ENCODE results near the gene RANBP10. TPM values are rescaled to one million over a fixed set of nuclear protein-coding genes. Genes with fewer than 3 reads are reported as not detected.

RANBP10 gene
- total and polyA plus RNA-seq, 10 of the 15 experiments (the other 5 are each of a cell fraction or from before 2014, with no cell fraction given): 1.2 to 20.4 (median 10.8) TPM

DNA sequence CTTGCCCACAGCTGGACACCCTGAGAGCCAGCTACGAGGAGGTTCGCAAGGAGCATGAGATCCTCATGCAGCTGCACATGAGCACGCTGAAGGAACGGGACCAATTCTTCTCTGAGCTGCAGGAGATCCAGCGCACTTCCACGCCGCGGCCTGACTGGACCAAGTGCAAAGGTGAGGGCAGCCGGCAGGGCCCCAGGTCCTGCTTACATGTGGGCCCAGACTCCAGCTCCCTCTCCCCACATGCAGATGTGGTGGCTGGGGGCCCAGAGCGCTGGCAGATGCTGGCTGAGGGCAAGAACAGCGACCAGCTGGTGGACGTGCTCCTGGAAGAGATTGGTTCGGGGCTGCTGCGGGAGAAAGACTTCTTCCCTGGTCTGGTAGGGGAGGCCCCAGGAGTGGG lies 19.5 kb upstream of the RANBP10 start:
- intact Hi-C loops (cut with micrococcal nuclease; ENCODE audit: unreplicated experiment): no loop called here
- H3K4me3 ChIP-seq: no peak overlapping the region
- no peaks in the 10 kb centered on the region; the same call in 1 of the 2 replicates for H4K20me1 ChIP-seq (ENCODE audit: control insufficient read depth, insufficient read depth)
- in situ Hi-C loops (cut with MboI): no loop called here
- H3K9me3 ChIP-seq (replicated peaks; ENCODE audit: control insufficient read depth, insufficient read depth, low read length): no peaks in the 10 kb centered on the region
- H3K27ac ChIP-seq (ENCODE audit: control insufficient read depth, insufficient read depth): no peak overlapping the region
- peaks cover 3 to 4% of the 10 kb centered on the region in 2 experiments; a peak in 3 of 4 replicates for H3K36me3 ChIP-seq (ENCODE audit: control insufficient read depth in 2 of 2, insufficient read depth in 2 of 2, low read length in 1 of 2)
- ATAC-seq (no peak), DNase-seq (ENCODE audit: low read depth, low spot score) (no peak), FAIRE-seq (no peak)
- H3K4me1 ChIP-seq (ENCODE audit: control insufficient read depth, insufficient read depth, low read length): no peaks in the 10 kb centered on the region
- no peaks in the 10 kb centered on the region for H3K27me3 ChIP-seq (replicated peaks in 1 of 2; ENCODE audit: control insufficient read depth in 2 of 2, insufficient read depth in 2 of 2, low read length in 1 of 2)
- ChIA-PET CTCF (interaction anchor here (0.6 to 3.1 kb wide), 2 partner anchors 10 to 16 kb away, joined by 3 to 20 read pairs; no protein-coding TSS in a partner anchor), POLR2A (no interaction called here), RAD21 (ENCODE audit: unreplicated experiment) (no interaction called here), SMC1A (ENCODE audit: uncharacterized antibody, unreplicated experiment) (no interaction called here)
- H3K79me2 ChIP-seq (ENCODE audit: control insufficient read depth, insufficient read depth, low read length): no peaks in the 10 kb centered on the region
- no peak for TF ChIP-seq TCF7 (IDR thresholded peaks at IDR 0.05; ENCODE audit: borderline replicate concordance)
- no peak for TF ChIP-seq BCL11A (IDR thresholded peaks at IDR 0.05; ENCODE audit: low read depth, low read length)
- no peak for TF ChIP-seq DPF2 (IDR thresholded peaks at IDR 0.05)
- 94% methylated on average over 14 of the region's 14 CpGs for WGBS (ENCODE audit: insufficient coverage, insufficient replicate concordance, low lambda C conversion rate, missing lambda C conversion rate)
- H3K9ac ChIP-seq (ENCODE audit: control insufficient read depth, insufficient read depth, low read length): no peak overlapping the region
- no peak overlapping the region for H3K4me2 ChIP-seq (ENCODE audit: control insufficient read depth, insufficient read depth)
- H2AFZ ChIP-seq (ENCODE audit: control insufficient read depth, low read depth, low read length): no peak overlapping the region
- no TSS peak for BruUV-seq (replicated peaks)

DNA sequence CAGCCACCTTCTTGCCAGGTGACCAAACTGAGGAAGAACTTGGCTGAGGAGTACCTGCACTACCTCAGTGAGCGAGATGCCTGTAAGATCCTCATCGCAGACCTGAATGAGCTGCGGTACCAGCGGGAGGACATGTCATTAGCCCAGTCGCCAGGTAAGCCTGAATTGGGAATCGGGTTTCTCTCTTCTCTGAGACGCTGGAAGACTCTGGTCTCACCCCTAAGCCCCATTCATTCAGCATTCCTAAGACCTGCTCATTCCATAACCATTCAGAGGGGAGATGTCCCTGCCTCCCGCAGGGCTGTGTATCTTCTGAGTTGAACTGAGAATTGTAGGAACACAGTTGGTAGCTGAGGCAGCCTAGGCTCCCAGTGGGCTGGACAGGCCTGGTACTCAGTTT lies 18.8 kb upstream of the RANBP10 start:
- Histone ChIP-seq H4K20me1 (ENCODE audit: control insufficient read depth, insufficient read depth) (no peaks in the 10 kb centered on the region; the same call in 1 of the 2 replicates), H2AFZ (ENCODE audit: control insufficient read depth, low read depth, low read length) (no peak overlapping the region), H3K4me1 (ENCODE audit: control insufficient read depth, insufficient read depth, low read length) (no peaks in the 10 kb centered on the region), H3K4me2 (ENCODE audit: control insufficient read depth, insufficient read depth) (no peak overlapping the region), H3K27ac (ENCODE audit: control insufficient read depth, insufficient read depth) (no peak overlapping the region), H3K4me3 (no peak overlapping the region), H3K79me2 (ENCODE audit: control insufficient read depth, insufficient read depth, low read length) (no peaks in the 10 kb centered on the region), H3K9me3 (replicated peaks; ENCODE audit: control insufficient read depth, insufficient read depth, low read length) (no peaks in the 10 kb centered on the region), H3K27me3 (replicated peaks in 1 of 2; ENCODE audit: control insufficient read depth in 2 of 2, insufficient read depth in 2 of 2, low read length in 1 of 2) (no peaks in the 10 kb centered on the region), H3K9ac (ENCODE audit: control insufficient read depth, insufficient read depth, low read length) (no peak overlapping the region), H3K36me3 (ENCODE audit: control insufficient read depth in 2 of 2, insufficient read depth in 2 of 2, low read length in 1 of 2) (peaks cover 3 to 4% of the 10 kb centered on the region in 2 experiments; a peak in 3 of 4 replicates)
- ChIA-PET POLR2A (interaction anchor here (0.6 kb wide), 1 partner anchor 419 kb away, joined by 5 read pairs; no protein-coding TSS in a partner anchor), RAD21 (ENCODE audit: unreplicated experiment) (interaction anchor here (1.2 kb wide), 1 partner anchor 19 kb away, joined by 3 read pairs; the partner anchor contains the start of genes RANBP10 and TSNAXIP1), CTCF (interaction anchor here (3.1 kb wide), 1 partner anchor 9 kb away, joined by 20 read pairs; no protein-coding TSS in a partner anchor), SMC1A (ENCODE audit: uncharacterized antibody, unreplicated experiment) (no interaction called here)
- no peak for ATAC-seq
- FAIRE-seq: no peak
- no peak for DNase-seq (ENCODE audit: low read depth, low spot score)
- 80% methylated on average over 8 of the region's 8 CpGs for WGBS (ENCODE audit: insufficient coverage, insufficient replicate concordance, low lambda C conversion rate, missing lambda C conversion rate)
- in situ Hi-C loops (cut with MboI) (no loop called here), intact Hi-C loops (cut with micrococcal nuclease; ENCODE audit: unreplicated experiment) (no loop called here)
- no TSS peak for BruUV-seq (replicated peaks)
- TF ChIP-seq SMAD1 (IDR thresholded peaks at IDR 0.05; ENCODE audit: low read depth, partially characterized antibody) (no peak), ZSCAN29 (IDR thresholded peaks at IDR 0.05) (no peak), PAX8 (IDR thresholded peaks at IDR 0.05) (no peak), ZBED1 (IDR thresholded peaks at IDR 0.05; ENCODE audit: borderline replicate concordance) (no peak), TARDBP (IDR thresholded peaks at IDR 0.05; ENCODE audit: borderline replicate concordance) (no peak), CEBPZ (IDR thresholded peaks at IDR 0.05; ENCODE audit: low read depth, low read length) (no peak), TBL1XR1 (IDR thresholded peaks at IDR 0.05; ENCODE audit: low read depth, low read length) (no peak), BCLAF1 (IDR thresholded peaks at IDR 0.05) (no peak), FOS (IDR thresholded peaks at IDR 0.05; ENCODE audit: borderline replicate concordance, extremely low read depth, insufficient read length) (no peak), CREB1 (IDR thresholded peaks at IDR 0.05; ENCODE audit: low read depth) (no peak)
